ENCODE data around the gene ERC2.

Gene ERC2

DNA sequence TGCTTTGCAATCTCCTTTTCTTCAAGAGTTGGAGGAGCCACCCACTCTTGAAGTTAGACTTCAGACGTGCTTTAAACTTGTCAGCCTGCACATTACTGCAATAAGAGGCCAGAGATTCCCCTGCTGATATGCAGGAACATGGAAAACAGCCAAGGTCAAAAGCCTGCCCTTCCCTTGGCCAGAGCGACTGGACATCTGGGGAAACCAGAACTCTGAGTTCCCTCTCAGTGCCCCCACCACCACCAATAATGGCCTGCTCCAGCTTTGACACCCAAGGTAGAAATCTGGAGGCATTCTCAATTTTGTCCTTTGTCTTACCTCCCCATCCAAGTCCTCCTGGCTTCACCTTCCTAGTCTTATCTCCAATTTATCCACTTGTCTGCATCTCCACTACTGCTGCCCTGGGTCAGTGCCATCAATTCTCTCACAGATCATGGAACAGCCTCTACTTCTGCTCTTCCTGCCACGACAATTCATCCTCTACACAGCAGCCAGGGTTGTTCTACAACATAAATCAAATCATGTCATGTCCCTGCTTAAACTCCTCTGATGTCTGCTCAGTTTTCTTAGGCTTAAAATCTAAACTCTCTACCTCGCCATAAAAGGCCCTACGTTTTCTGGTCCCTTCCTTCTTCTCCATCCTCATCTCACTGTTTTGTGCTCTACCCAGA is 789.6 kb downstream of the ERC2 start:
- DNase-seq (ENCODE audit: low spot score), result no peak

DNA sequence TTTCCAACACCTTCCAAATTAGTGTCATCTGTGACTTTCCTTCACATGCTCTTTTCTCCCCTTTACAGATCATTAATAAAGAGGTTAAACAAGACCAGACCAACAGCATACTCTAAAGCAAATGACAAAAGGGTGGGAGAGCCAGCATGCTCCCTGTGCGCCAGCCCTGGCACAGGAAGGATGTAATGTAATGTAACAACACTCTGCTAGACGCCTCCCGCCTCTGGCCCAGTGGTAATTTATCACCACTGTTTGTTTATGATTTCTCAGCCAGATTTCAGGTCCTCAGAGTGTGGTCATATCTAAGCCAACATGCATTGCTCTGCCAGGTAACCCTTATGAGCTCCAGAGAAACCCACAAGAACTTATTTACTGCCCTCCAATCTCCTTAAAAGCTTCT is 791.6 kb downstream of the ERC2 start:
- DNase-seq (ENCODE audit: low spot score), result no peak

DNA sequence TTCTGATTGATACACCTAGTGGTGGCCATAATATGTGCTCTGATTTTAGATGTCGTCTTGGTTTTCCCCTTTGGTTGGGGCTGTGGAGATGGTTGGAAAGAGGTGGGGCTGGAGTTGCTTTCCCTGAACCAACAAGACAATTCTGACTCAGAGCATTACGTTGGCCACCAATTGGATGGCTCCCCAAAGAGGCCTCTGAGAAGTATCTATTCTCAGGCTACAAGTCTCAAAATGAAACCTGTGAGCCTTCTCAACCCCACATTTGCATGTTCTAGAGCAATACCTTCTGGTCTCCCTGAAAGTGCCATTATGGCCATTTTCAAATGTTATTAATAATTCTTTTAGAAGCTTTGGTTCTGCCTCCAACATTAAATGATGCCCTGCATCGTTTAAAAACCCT is 792.8 kb downstream of the ERC2 start:
- no peak for DNase-seq (ENCODE audit: low spot score)

DNA sequence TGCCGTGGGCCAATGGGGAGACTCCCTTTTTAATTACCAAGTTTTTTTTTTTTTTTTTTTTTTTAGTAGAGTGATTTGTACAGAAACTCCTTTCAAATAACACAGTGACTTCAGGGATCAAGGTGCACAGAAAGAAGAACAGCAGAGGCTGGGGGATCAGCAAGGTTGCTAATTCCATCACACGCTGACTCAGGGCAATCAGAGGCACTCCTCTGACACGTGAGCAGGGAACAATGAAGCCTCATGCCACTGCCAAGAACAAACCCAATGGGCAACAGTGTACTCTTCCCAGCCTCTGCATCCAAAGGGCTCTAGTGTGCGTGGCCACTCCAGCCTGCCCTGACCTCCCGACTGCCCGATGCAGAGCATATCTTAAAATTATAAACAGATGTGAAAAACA is 794.5 kb downstream of the ERC2 start:
- no peak for DNase-seq (ENCODE audit: low spot score)

DNA sequence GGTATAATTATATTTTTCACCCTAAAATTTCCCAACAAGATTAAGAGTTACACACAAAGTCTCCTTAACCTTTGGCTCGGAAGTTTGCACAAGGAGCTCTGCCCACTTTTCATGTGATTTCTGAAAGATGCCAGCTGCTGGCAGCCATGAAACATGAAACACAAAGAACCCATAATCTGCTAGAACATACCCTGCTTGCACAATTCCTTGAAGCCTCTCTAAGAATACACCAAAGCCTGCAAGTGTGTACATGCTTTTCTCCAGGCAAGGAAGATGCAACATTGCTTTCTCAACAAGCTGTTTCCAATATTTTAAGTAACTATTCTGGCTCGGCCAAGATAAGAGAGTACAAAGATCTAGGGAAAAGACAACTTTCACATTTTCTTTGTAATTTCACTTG is 799.1 kb downstream of the ERC2 start:
- no peak for DNase-seq (ENCODE audit: low spot score)

DNA sequence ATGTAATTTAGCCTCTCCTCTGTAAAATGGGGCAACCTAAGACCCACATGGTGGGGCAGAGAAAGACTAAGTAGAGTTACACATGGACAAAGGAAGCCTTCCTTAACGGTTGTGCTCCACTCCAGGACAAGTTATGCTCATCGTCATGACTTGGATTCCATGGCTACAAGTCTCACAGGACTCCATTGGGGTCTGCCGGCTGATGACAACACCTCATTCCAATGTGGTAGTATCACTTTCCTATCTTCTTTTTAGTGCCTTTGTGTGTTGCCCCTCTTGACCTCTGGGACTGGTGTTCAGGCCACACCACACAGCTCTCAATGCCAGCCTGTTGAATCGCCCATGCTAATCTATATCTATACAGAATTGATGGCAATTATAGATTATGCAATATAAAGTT is 799.9 kb downstream of the ERC2 start:
- no peak for DNase-seq (ENCODE audit: low spot score)

DNA sequence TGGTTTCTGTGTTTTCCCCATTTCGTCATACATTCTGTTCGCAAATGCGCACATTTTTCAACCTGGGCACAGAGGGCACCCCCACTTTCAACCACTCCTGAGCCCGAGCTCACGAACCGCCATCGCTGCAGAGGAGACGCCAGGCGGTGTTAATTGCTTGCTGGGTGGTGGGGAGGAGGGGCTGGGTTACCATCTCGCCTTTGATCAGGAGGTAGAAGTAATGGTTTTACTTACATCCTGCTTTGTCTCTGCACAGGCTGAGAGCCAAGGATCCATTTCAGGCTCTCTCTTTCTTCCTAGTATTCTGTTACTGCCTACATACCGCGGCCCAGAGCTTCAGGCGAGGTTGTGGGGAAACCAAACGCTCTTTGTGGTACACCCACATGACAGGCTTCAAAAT is 803.9 kb downstream of the ERC2 start:
- DNase-seq (ENCODE audit: low spot score), result no peak

DNA sequence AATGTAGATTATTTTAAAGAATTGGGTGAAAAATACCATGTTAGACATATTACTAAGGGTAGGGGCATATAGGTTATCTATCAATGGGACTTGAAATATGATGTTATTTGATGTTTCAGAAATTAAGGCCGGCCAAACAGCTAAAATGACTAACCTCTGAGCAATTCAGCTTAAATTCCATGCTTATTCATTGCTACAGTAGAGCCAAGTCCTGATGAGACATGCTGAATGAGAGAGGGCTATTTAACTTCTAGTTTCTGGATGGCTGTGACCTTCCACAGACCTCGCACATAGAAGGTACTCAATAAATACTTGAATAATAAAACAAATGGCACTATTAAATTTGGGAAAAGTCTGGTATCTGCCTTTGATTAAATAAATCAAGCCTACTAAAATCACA is 805.6 kb downstream of the ERC2 start:
- DNase-seq (ENCODE audit: low spot score), result peak; percentile 42

DNA sequence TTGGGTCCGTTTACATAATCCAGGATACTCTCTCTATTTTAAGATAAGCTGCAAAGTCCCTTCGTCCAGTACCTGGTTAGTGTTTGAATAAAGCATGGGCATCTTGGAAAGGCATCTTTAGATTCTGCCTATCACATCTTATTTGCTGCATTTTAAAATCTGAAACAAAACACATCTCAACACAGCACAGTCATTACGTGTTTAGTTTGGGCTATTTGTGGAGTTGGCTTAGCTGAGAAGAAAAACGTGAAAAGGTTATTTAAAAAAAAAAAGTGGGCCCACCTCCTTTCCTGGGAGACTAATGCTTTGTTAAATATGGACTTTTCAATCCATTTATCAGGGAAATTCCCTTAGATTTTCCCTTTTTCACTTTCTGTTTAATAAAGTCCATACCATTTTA is 806.7 kb downstream of the ERC2 start:
- no peak for DNase-seq (ENCODE audit: low spot score)

DNA sequence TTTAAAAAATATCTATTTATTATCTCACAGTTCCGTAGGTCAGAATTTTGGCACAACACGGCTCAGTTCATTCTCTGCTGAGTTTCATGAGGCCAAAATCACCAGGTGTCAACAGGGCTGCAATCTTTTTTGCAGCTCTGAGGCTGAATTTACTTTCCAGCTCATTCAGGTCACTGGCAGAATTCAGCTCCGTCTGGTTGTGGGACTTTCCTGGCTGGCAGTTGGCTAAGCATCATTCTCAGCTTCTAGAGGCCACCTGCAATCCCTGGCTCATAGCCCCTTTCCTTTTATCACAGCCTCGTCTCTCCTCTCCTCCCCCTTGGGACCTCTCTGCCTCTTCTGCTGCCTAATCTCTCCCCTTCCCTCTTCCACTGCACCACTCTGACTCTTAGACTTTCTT is 807.1 kb downstream of the ERC2 start:
- DNase-seq (ENCODE audit: low spot score), result no peak

DNA sequence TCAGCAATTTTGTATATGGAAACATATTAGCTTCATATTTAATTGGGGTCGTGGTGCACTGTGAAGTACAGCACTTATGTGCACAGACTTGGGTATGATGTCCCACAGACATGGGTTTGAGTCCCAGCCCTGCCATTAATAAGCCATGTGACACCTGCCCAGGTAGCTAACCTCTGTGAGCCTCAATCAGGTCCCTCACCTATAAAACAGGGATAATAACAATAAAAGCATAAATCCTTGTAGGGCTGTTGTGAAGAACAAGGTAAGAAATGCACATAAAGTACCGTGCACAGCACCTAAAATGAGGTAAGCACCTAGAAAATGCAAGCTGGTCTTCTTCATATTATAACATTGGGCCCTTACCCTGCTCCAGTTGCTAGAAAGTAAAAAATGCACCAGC is 807.6 kb downstream of the ERC2 start:
- DNase-seq (ENCODE audit: low spot score), result no peak

DNA sequence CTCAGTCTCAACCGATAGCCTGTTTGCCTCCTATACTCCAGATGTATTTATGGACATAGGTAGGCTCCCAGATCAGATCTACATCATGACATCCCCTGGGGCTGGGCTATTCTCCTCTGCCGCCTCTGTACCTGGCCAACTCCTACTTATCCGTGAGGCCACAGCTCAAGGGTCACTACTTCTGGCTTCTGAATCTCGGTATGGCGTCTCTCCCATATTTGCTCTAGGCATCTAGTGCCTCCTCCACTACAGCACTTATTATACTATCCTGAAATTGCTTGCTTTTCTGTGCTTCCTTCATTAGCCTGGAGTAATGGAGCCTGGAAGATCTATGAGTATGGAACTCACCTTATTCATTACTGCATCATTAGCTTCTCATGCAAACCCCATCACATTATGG is 808.6 kb downstream of the ERC2 start:
- DNase-seq (ENCODE audit: low spot score), result no peak

DNA sequence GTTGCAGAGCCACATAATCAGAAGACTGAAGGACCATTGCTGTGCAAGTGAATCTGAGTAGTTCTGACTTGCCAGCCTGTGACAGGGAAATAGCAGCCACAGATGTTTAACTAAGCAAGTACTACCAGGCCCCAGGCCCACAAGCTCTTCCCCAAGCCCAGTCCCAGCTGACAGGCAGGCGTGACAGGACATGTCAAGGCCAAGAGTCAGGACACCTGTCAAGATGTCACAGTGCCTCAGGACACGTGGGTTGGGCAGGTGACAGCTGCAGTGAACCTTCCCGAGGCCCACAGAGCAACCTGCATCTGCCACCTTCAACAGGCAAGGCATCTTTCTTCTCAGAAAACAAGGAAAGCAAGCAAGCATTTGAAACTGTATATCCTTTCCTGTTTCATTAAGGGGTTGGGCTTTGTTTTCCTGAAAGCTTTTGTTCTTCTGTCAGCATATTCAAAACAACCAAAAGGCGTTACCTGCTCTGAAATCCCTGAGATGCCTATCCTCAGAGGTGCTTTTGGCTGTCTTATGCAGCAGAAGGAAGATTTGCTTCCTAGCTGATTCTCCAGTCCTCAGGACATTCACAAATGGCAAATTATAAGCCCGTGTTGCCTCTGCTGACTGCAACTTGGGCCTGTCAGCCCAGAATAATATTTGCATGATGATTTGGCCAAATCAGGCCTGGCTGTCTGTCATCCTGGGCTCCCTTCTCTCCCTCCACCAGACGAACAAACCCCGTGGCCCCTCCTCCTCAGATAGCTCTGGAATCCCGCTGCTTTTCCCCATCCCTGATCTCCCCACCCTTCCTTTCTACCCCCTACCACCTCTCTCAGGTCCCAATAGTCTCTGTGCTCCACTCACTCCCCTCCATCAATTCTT is 809.3 kb downstream of the ERC2 start:
- DNase-seq (ENCODE audit: low spot score), result no peak

DNA sequence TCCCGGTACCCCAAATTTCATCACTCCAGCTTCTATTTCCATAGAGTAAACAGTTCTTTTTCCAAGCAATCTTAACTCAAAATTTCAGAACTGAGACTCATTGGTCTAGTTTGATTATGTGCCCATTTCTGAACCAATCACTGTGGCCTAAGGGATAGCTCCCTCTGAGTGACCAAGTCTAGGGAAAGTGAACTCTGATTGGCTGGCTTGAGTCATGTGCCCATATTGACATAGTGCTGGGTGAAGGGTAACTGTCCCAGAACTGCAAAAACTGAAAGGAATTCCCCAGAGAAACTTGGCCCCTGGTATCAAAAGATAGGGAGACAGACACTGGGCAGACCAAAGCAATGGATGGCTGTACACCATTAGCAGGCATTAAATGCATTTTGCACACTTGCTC is 810.0 kb downstream of the ERC2 start:
- no peak for DNase-seq (ENCODE audit: low spot score)

DNA sequence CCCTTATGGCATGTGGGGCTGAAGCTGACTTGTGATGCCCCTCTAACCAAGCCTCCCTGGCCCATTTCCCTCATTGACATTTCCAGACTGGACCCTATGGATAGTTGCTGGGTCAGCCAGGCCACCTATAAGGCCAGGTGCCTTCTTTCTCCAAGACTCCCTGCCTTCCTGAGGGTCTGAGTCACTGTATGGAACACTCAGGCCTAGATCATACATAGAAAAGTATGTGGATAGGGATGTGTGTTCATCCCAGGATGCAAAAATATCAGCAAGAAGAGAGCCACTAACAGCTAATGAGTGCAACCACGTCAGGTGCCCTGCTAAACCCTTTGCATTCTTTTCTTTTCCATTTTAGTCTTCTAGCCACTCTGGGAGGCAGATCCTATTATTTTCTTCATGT is 812.7 kb downstream of the ERC2 start:
- DNase-seq (ENCODE audit: low spot score), result no peak

DNA sequence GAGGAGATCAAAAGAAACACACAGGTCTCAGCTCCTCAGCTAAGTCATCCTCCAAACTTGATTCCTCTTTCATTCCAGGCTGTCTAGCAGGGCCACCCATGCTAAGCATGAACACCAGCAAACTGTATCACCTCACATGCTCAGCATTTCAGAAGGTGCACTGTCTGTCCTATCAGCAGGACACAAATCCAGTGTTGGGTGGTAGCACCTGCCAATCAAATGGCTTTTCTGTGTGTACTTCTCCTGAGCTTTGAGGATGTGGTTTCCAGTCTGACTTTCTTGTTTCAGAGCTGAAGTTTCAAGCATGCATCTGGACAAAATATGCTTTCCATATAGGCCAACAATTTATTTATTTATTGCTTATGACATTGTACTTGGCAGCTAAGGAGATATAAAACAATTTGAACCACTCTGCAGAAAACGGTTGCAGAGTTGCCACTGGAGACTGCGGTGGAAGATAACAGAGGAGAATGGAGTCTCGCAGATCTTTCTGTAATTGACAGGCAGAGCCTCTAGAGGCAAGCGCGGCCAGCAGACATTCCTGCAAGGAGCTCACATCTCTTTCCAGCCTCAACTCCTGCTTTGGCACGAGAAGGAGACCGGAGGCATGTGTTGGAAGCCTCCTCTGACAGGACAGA is 814.0 kb downstream of the ERC2 start:
- no peak for DNase-seq (ENCODE audit: low spot score)

DNA sequence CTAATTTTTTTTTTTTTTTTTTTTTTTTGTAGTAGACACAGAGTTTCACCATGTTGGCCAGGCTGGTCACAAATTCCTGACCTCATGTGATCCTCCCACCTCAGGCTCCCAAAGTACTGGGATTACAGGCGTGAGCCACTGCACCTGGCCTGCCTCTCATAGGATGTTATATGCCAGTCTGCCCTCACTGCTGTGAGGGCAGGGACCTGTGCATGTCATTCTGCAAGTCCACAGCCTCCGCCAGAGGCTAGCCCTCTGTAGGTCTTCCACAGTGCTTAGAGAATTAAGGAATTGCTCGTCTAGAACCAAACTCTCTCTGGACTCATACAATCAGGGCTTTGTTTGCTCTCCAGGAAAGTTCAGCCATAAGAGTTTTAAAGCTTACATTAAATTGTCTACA is 817.3 kb downstream of the ERC2 start:
- no peak for DNase-seq (ENCODE audit: low spot score)

DNA sequence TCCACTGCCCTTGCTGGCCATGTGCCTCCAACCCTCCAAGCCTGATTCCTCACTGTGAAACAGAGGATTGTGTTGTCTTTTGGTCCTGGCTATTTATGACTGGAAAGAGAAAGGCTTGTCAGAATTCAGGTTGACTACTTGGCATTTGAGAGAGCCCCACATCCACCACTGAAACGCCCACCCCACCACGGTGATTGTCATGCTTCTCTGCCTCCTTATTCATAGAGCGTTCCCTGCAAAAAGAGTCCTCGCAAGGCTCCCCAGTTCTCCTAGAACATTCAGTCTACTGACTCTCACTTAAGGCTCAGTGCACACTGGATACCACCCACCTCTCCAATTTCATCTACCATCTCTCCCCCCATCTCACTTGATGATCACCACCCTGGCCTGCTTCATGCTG is 818.3 kb downstream of the ERC2 start:
- DNase-seq (ENCODE audit: low spot score), result no peak

DNA sequence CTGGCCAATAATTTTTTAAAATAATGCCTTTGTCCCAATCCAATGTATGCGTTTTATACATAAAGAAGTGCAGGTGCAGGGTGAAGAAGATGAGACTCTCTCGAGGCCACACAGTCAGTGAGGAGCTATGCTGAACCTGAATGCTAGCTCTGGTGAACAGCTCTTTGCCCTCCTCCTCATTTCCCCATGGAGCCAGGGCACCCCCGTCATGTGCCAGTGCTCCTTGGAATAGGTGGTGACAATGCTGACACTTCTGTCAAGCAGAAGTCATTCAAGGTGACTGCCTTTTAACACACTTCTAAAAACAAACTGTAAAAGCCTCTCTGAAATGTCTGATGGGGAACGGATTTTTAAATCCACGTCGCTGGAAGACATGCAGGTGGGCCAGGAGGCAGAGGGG is 818.7 kb downstream of the ERC2 start:
- no peak for DNase-seq (ENCODE audit: low spot score)

DNA sequence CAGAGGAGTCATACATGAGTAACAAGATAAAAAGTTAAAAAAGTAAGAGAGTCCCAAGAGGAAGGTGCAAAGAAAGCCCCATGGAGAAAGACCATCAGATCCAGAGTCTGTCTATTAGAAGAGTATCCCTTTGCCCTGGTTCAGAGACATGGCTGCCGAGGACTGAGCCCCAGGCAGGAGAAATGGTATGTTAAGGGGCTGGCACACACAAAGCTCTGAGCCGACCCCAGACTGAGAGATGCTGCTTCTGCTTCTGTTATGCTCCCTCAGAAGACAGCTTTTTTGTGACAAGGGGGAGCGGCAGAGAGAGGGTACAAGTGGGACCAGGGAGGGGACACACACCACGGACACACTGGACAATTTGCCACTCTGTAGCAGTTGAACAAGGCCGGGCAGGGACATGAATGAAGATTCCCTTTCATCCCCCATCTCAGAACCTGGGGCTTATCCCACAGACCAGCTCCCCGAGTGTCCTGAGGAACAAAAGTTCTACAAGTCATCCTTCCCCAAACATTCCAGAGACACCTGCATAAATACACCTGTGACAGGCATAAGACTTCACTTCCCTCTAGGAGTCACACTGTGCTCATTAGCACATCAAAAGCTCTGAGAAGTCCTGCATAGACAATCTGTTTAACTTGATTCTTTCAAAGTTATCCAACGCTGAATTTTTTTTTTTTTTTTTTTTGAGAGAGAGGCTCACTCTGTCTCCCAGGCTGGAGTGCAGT is 819.5 kb downstream of the ERC2 start:
- DNase-seq (ENCODE audit: low spot score), result no peak

DNA sequence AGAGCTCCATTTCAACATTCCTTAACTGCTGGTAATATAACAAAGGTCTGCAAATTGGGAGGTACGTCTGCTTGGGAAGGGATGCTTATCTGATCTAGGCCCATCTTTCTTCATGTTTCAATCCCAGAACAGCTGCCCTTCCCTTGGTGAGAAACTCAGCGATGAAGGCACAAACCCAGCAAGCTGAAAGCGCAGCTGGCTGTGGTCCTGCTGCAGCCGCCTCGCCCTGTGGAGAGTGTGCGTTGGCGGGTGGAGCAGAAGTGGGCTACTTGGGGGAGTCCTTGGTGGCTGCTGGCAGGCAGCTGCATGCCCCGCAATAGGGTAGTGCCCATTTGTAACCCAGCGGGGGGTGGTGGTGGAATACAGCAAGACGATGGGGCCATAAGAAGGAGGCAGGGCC is 820.6 kb downstream of the ERC2 start:
- DNase-seq (ENCODE audit: low spot score), result no peak

DNA sequence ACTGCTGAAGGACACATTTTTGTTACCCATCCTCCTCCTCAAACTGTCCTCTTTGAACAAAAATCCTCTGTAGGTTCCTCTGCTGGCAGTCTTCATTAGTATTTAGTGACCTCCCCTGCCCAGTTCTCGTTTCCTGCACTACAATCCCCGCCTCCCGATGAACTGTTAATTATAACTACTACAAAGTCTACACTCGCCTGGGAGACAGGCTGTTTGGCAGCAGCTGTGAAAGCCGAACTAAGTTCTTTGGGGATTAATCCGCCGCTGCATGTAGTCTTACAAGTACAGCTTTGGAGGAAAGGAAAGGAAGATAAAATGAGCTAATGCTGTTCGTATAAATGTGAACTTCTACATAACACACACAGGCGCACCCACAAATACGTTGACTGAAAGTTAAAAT is 821.2 kb downstream of the ERC2 start:
- no peak for DNase-seq (ENCODE audit: low spot score)

DNA sequence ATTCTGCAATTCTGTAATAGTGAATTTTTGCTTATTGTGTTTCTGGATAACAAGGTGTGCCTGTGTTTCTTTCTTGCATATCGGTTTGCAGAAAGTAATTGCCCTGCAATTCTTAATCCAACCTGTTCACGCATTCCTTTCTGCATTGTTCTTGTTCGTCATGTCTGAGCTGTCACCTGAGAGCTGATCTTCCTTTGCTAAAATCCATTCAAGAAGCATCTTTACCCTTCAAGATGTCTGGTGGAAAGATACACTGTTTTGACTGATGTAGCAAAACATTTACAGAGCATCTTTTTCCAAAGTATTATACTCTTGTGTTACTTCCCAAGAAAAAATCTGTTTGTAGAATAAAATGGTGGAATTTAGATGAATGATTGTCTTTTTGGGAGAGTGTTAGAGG is 822.1 kb downstream of the ERC2 start:
- DNase-seq (ENCODE audit: low spot score), result no peak
